Measurements from ENCODE around the gene SHKBP1.

The SHKBP1 gene

GRCh38 chr19:40583283-40583682, 6.6 kb downstream of the SHKBP1 start:
- no CpG with 5 or more reads among the region's 14 CpGs for WGBS (ENCODE audit: extremely low coverage, insufficient coverage, low lambda C conversion rate)
- no peak overlapping the region for H2AK5ac ChIP-seq (ENCODE audit: low read length)
- H3K36me3 ChIP-seq (ENCODE audit: control insufficient read depth, insufficient read depth, low read length) = no peaks in the 10 kb centered on the region
- H3K4me3 ChIP-seq (ENCODE audit: low read length) = no peak overlapping the region
- H2BK15ac ChIP-seq (replicated peaks; ENCODE audit: low read depth) = no peak overlapping the region
- no peak overlapping the region for H4K8ac ChIP-seq (ENCODE audit: low read depth, low read length)
- no peak overlapping the region for H3K23ac ChIP-seq (ENCODE audit: low read length)
- H2BK5ac ChIP-seq (ENCODE audit: low read length) = no peak overlapping the region
- no peaks in the 10 kb centered on the region for H3K4me1 ChIP-seq (ENCODE audit: control insufficient read depth, low read depth, low read length)
- no peak overlapping the region for H2BK120ac ChIP-seq (ENCODE audit: low read depth, low read length)
- H3K18ac ChIP-seq (ENCODE audit: low read length) = no peak overlapping the region
- no peak overlapping the region for H3K9ac ChIP-seq (ENCODE audit: low read length)
- no peak overlapping the region for H3K4me2 ChIP-seq (ENCODE audit: low read length)
- no peak overlapping the region for H3K27ac ChIP-seq (ENCODE audit: low read depth, low read length)
- H3K56ac ChIP-seq (ENCODE audit: low read length) = no peak overlapping the region
- no peaks in the 10 kb centered on the region for H3K27me3 ChIP-seq (ENCODE audit: insufficient read depth, low read length, poor library complexity)
- no peaks in the 10 kb centered on the region for H3K79me1 ChIP-seq (ENCODE audit: low read length)
- no peak overlapping the region for H3K4ac ChIP-seq (ENCODE audit: low read depth, low read length)
- DNase-seq = no peak
- H4K5ac ChIP-seq (ENCODE audit: low read length) = no peak overlapping the region
- H3K79me2 ChIP-seq (ENCODE audit: control insufficient read depth, insufficient read depth, low read length) = no peaks in the 10 kb centered on the region

- Histone ChIP-seq H3K4me1 (ENCODE audit: control insufficient read depth, low read depth, low read length) (no peaks in the 10 kb centered on the region), H3K79me1 (ENCODE audit: low read length) (no peaks in the 10 kb centered on the region), H3K4me2 (ENCODE audit: low read length) (no peak overlapping the region), H3K56ac (ENCODE audit: low read length) (no peak overlapping the region), H3K27ac (ENCODE audit: low read depth, low read length) (no peak overlapping the region), H2BK120ac (ENCODE audit: low read depth, low read length) (no peak overlapping the region), H3K79me2 (ENCODE audit: control insufficient read depth, insufficient read depth, low read length) (no peaks in the 10 kb centered on the region), H3K9ac (ENCODE audit: low read length) (no peak overlapping the region), H4K8ac (ENCODE audit: low read depth, low read length) (no peak overlapping the region), H3K27me3 (ENCODE audit: insufficient read depth, low read length, poor library complexity) (no peaks in the 10 kb centered on the region), H3K4ac (ENCODE audit: low read depth, low read length) (no peak overlapping the region), H3K36me3 (ENCODE audit: control insufficient read depth, insufficient read depth, low read length) (no peaks in the 10 kb centered on the region), H2BK15ac (replicated peaks; ENCODE audit: low read depth) (no peak overlapping the region), H2BK5ac (ENCODE audit: low read length) (no peak overlapping the region), H3K4me3 (ENCODE audit: low read length) (no peak overlapping the region), H4K5ac (ENCODE audit: low read length) (no peak overlapping the region), H2AK5ac (ENCODE audit: low read length) (no peak overlapping the region), H3K23ac (ENCODE audit: low read length) (no peak overlapping the region), H3K18ac (ENCODE audit: low read length) (no peak overlapping the region)
- DNase-seq = no peak
- no CpG with 5 or more reads among the region's 5 CpGs for WGBS (ENCODE audit: extremely low coverage, insufficient coverage, low lambda C conversion rate)
These were observed 7.3 kb downstream of the SHKBP1 start for GRCh38 chr19:40584007-40584406.

GRCh38 chr19:40585241-40585981, 8.7 kb downstream of the SHKBP1 start:
- Histone ChIP-seq H2BK15ac (replicated peaks; ENCODE audit: low read depth) (no peak overlapping the region), H4K5ac (ENCODE audit: low read length) (no peak overlapping the region), H3K79me1 (ENCODE audit: low read length) (no peaks in the 10 kb centered on the region), H3K18ac (ENCODE audit: low read length) (no peak overlapping the region), H3K4me3 (ENCODE audit: low read length) (no peak overlapping the region), H3K36me3 (ENCODE audit: control insufficient read depth, insufficient read depth, low read length) (no peaks in the 10 kb centered on the region), H3K9ac (ENCODE audit: low read length) (no peak overlapping the region), H4K8ac (ENCODE audit: low read depth, low read length) (no peak overlapping the region), H3K56ac (ENCODE audit: low read length) (no peak overlapping the region), H3K4me2 (ENCODE audit: low read length) (no peak overlapping the region), H3K23ac (ENCODE audit: low read length) (no peak overlapping the region), H3K27ac (ENCODE audit: low read depth, low read length) (no peak overlapping the region), H2BK5ac (ENCODE audit: low read length) (no peak overlapping the region), H3K4ac (ENCODE audit: low read depth, low read length) (no peak overlapping the region), H2AK5ac (ENCODE audit: low read length) (no peak overlapping the region), H2BK120ac (ENCODE audit: low read depth, low read length) (no peak overlapping the region), H3K79me2 (ENCODE audit: control insufficient read depth, insufficient read depth, low read length) (no peaks in the 10 kb centered on the region), H3K27me3 (ENCODE audit: insufficient read depth, low read length, poor library complexity) (no peaks in the 10 kb centered on the region), H3K4me1 (ENCODE audit: control insufficient read depth, low read depth, low read length) (no peaks in the 10 kb centered on the region)
- no CpG with 5 or more reads among the region's 11 CpGs for WGBS (ENCODE audit: extremely low coverage, insufficient coverage, low lambda C conversion rate)
- DNase-seq = no peak

- DNase-seq = no peak
- no peak overlapping the region for H2AK5ac ChIP-seq (ENCODE audit: low read length)
- no peak overlapping the region for H2BK120ac ChIP-seq (ENCODE audit: low read depth, low read length)
- H2BK5ac ChIP-seq (ENCODE audit: low read length) = no peak overlapping the region
- H3K23ac ChIP-seq (ENCODE audit: low read length) = no peak overlapping the region
- no peak overlapping the region for H4K5ac ChIP-seq (ENCODE audit: low read length)
- no peak overlapping the region for H3K9ac ChIP-seq (ENCODE audit: low read length)
- no peaks in the 10 kb centered on the region for H3K4me1 ChIP-seq (ENCODE audit: control insufficient read depth, low read depth, low read length)
- no peak overlapping the region for H3K4ac ChIP-seq (ENCODE audit: low read depth, low read length)
- H3K4me2 ChIP-seq (ENCODE audit: low read length) = no peak overlapping the region
- no peak overlapping the region for H4K8ac ChIP-seq (ENCODE audit: low read depth, low read length)
- H3K56ac ChIP-seq (ENCODE audit: low read length) = no peak overlapping the region
- no peak overlapping the region for H3K27ac ChIP-seq (ENCODE audit: low read depth, low read length)
- WGBS (ENCODE audit: extremely low coverage, insufficient coverage, low lambda C conversion rate) = no CpG with 5 or more reads among the region's 2 CpGs
- H3K27me3 ChIP-seq (ENCODE audit: insufficient read depth, low read length, poor library complexity) = no peaks in the 10 kb centered on the region
- no peak overlapping the region for H3K4me3 ChIP-seq (ENCODE audit: low read length)
- no peak overlapping the region for H3K18ac ChIP-seq (ENCODE audit: low read length)
- H3K36me3 ChIP-seq (ENCODE audit: control insufficient read depth, insufficient read depth, low read length) = no peaks in the 10 kb centered on the region
- no peak overlapping the region for H2BK15ac ChIP-seq (replicated peaks; ENCODE audit: low read depth)
- no peaks in the 10 kb centered on the region for H3K79me2 ChIP-seq (ENCODE audit: control insufficient read depth, insufficient read depth, low read length)
- H3K79me1 ChIP-seq (ENCODE audit: low read length) = no peaks in the 10 kb centered on the region
These were observed 9.3 kb downstream of the SHKBP1 start for GRCh38 chr19:40585982-40586422.

- Histone ChIP-seq H3K79me2 (ENCODE audit: control insufficient read depth, insufficient read depth, low read length) (no peaks in the 10 kb centered on the region), H2BK120ac (ENCODE audit: low read depth, low read length) (no peak overlapping the region), H4K5ac (ENCODE audit: low read length) (no peak overlapping the region), H3K18ac (ENCODE audit: low read length) (no peak overlapping the region), H3K4me2 (ENCODE audit: low read length) (no peak overlapping the region), H3K36me3 (ENCODE audit: control insufficient read depth, insufficient read depth, low read length) (no peaks in the 10 kb centered on the region), H3K27me3 (ENCODE audit: insufficient read depth, low read length, poor library complexity) (no peaks in the 10 kb centered on the region), H3K4ac (ENCODE audit: low read depth, low read length) (no peak overlapping the region), H3K56ac (ENCODE audit: low read length) (no peak overlapping the region), H3K27ac (ENCODE audit: low read depth, low read length) (no peak overlapping the region), H2BK5ac (ENCODE audit: low read length) (no peak overlapping the region), H4K8ac (ENCODE audit: low read depth, low read length) (no peak overlapping the region), H3K79me1 (ENCODE audit: low read length) (no peaks in the 10 kb centered on the region), H2BK15ac (replicated peaks; ENCODE audit: low read depth) (no peak overlapping the region), H3K4me1 (ENCODE audit: control insufficient read depth, low read depth, low read length) (no peaks in the 10 kb centered on the region), H3K23ac (ENCODE audit: low read length) (no peak overlapping the region), H3K9ac (ENCODE audit: low read length) (no peak overlapping the region), H3K4me3 (ENCODE audit: low read length) (no peak overlapping the region), H2AK5ac (ENCODE audit: low read length) (no peak overlapping the region)
- DNase-seq = no peak
- no CpG with 5 or more reads among the region's 14 CpGs for WGBS (ENCODE audit: extremely low coverage, insufficient coverage, low lambda C conversion rate)
These were observed 9.9 kb downstream of the SHKBP1 start for GRCh38 chr19:40586611-40587010.

All from mesendoderm (in vitro differentiated cells).